Activated T-helper 1 cell treated with Interleukin-2 at 50 U/mL for 16 hours (primary cell): ENCODE results near the gene FNTB.
A peak's percentile ranks its signal among the peaks of the same experiment; 100 is the strongest.
"Not testable (repeated sequence)": the region's sequence is repeated elsewhere in the genome, so short reads cannot be mapped to it uniquely, and the experiment has no call there.

Experiments
- DNase-seq: peaks from one replicate; pipeline ENCODE4 v3.0.0-alpha.2; 2020; ENCODE audit warnings: low read depth

Gene FNTB

GRCh38 chr14:65087835-65088234, 101.1 kb downstream of the FNTB start:
- DNase-seq, result not testable (repeated sequence)

GRCh38 chr14:65092349-65092748, 105.7 kb downstream of the FNTB start:
- no peak for DNase-seq

- DNase-seq, result no peak
Observed at GRCh38 chr14:65095633-65096205, 109.0 kb downstream of the FNTB start.

- no peak for DNase-seq
Observed at GRCh38 chr14:65096323-65097089, 109.8 kb downstream of the FNTB start.

- DNase-seq, result no peak
Observed at GRCh38 chr14:65098586-65098985, 111.9 kb downstream of the FNTB start.

- DNase-seq, result no peak
Observed at GRCh38 chr14:65100922-65101541, 114.3 kb downstream of the FNTB start.

GRCh38 chr14:65101631-65102440, 115.1 kb downstream of the FNTB start:
- peak; percentile 36 for DNase-seq

- DNase-seq, result peak; percentile 96
Observed at GRCh38 chr14:65102441-65103149, 115.9 kb downstream of the FNTB start, which contains the start of gene MAX. MAX (minus strand) TSS chr14:65102517; CDS start chr14:65102339, 178 bp downstream.

GRCh38 chr14:65103150-65103760, 116.6 kb downstream of the FNTB start:
- DNase-seq, result no peak

GRCh38 chr14:65104791-65105190, 118.1 kb downstream of the FNTB start:
- DNase-seq, result no peak

- DNase-seq, result no peak
Observed at GRCh38 chr14:65106316-65106715, 119.6 kb downstream of the FNTB start.

- DNase-seq, result no peak
Observed at GRCh38 chr14:65106736-65107135, 120.0 kb downstream of the FNTB start.

- DNase-seq, result no peak
Observed at GRCh38 chr14:65107200-65107599, 120.5 kb downstream of the FNTB start.

GRCh38 chr14:65109357-65109756, 122.7 kb downstream of the FNTB start:
- no peak for DNase-seq

- no peak for DNase-seq
Observed at GRCh38 chr14:65110525-65110924, 123.8 kb downstream of the FNTB start.
